GM18858 (cell line): ENCODE measurements around the gene CD99L2.

Experiments
- ATAC-seq: cut with Tn5 transposase; IDR thresholded peaks from one replicate; pipeline ENCODE4 v1.9.1; 2021; ENCODE audit not compliant: unreplicated experiment

Gene CD99L2, protein sequence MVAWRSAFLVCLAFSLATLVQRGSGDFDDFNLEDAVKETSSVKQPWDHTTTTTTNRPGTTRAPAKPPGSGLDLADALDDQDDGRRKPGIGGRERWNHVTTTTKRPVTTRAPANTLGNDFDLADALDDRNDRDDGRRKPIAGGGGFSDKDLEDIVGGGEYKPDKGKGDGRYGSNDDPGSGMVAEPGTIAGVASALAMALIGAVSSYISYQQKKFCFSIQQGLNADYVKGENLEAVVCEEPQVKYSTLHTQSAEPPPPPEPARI

DNA sequence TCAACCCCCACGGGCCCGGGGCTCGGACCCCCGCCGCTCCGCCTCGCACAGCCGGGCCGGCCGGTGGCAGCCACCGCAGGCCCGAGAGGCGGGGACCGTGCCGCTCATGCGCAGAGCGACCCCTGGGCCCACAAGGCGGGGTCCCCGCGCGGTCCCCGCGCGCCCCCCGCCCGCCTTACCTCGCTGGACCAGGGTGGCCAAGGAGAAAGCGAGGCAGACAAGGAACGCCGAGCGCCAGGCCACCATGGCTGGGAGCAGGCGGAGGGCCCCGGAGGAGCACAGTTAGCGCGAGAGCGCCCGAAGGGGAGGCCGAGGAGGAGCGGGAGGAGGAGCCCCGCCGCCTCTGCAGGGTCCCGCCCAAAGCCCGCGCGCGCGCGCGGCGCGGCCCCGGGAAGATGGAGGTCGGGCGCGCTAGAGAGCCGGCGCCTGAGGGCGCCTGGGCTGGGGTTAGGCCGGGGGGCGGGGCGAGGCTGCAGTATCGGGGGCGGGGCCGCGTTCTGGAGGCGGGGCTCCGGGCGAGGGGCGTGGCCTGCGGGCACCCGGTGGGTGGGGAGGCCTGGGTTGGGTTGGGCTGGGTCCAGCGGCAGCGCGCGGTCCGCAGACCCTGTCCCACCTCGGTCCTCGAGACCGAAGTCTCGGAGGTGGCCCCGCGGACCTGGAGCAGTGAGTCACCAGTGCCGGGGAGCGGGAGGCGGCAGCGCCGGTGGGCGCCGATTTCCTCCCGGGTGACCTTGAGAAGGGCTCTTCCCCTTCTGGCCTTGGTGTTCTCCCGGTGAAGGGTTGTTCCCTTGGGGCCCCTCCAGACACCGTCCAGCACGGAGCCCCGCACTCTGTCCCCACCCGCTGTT lies at the start of gene CD99L2:
Gene CD99L2 (minus strand): TSS at position 326 of the 848 bp plus-strand sequence. CDS start 80 bp downstream, at position 246.
- peak; percentile 72 for ATAC-seq

- no peak for ATAC-seq
Observed at GRCh38 chrX:150944233-150944632, 45.8 kb upstream of the CD99L2 start.

DNA sequence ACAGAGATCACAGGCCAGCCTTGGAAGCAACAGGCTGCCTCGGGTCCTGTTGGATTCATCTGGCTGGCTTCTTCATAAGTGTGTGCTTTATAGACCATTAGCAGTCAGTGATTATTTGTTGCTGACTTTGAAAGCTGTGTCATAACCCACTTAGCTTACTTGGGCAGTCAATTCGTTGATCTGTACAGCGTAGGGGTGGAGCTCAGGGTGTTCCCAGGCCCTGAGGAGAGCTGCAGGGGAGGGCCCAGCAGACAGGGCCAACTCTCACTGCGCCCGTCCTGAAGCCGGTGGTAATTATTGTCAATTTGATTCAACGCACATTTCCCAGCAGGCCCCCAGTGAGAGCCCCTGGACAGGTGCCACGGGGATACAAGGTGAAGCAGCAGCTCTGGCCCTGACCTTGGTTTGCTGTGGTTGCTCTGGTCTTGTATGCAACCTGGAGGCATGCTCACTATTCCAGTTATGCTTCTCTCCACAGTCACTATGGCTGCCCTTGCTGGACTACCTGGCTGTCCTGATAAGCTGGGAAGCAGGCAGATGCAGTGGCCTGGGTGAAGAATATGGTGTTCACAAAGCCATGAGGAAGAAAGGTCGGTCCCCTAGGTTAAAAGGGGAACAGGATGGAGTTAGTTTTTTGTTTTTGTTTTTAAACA lies 44.6 kb upstream of the CD99L2 start:
- no peak for ATAC-seq

DNA sequence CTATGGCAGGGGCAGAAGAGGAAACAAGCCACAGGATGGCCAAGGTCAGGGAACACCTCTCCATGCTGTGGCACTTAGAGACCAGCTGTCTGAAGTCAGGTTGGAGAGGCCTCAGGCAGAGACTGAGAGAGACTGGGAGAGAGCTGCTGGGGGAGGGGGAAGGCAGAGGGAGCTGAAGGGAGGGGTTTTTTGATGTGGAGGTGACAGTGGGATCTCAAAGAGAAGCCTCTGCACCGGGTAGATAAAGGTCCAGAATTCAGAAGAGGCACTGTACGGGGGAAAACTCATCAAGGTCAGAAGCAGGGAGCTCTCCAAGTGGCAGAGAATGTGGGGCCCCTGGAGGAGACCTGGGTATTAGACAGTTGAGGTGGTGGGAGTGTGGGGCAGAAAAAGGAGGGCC lies 43.1 kb upstream of the CD99L2 start:
- ATAC-seq = no peak

DNA sequence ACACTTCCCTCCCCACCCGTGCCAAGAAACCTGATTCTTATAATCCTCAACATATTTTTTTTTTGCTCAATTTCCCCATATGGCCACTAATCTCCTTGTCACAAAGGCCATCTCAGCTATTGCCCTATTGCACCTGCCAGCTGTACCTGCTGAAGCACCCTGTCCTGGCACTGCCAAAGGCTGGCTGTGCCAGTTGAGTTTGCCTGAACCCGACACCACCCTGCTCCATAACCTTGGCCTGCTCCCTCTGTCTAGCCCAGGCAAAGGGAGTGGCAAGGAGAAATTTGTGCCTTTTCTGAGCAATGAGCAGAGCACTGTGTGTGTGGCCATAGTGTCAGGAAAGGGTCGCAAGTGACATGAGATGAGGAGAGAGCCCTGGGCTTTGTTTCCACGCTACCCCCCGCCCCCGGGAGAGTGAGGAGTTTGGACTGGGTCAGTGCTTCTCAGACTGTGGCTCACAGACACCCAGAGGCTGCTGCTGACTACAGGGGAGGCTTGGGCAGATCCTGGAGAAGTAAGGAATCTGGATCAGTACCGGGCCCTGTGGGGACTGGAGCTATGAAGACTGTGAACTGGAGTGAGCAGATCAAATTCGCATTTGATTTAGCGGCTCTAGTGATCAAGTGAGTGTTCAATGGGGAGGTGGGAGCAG lies 42.5 kb upstream of the CD99L2 start:
- no peak for ATAC-seq

- ATAC-seq = no peak
Observed at GRCh38 chrX:150936556-150936955, 38.1 kb upstream of the CD99L2 start.

GRCh38 chrX:150935467-150935866 lies 37.0 kb upstream of the CD99L2 start:
- no peak for ATAC-seq

- ATAC-seq = no peak
Observed at GRCh38 chrX:150934453-150934852, 36.0 kb upstream of the CD99L2 start.

DNA sequence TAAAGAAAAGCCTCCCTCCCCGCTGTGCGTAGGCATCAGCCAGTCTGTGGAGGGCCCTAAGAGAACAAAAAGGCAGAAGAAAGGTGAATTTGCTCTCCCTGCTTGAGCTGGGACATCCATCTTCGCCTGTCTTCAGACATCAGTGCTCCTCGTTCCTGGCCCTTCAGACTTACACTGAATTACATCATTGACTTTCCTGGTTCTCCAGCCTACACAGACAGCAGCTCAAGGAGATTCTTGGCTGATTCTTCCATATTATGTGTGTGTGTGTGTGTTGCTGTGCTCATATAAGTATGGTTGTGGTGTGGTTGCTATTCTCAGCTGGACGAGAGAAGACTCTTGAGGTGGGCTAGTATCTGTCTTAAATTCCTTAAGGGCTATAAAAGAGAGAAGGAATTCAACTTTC lies 35.5 kb upstream of the CD99L2 start:
- ATAC-seq = no peak

DNA sequence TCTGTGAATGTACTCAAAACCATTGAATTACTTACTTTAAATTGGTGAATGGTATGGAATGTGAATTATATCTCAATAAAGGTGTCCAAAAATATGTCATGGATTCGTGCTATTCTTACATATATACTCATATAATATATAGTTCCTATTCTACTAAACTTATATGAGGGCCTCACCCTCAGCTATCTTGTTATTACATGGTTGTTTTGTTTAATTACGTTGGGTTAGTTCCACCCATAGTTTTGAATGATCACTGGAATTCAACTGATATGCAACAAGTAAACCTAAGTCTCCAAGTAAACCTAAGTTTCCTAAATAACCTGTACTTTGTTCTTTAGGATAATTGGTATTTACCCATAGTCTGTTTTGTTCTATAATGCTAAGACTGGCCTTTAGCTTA lies 30.6 kb upstream of the CD99L2 start:
- no peak for ATAC-seq

GRCh38 chrX:150926791-150927190 lies 28.3 kb upstream of the CD99L2 start:
- no peak for ATAC-seq

DNA sequence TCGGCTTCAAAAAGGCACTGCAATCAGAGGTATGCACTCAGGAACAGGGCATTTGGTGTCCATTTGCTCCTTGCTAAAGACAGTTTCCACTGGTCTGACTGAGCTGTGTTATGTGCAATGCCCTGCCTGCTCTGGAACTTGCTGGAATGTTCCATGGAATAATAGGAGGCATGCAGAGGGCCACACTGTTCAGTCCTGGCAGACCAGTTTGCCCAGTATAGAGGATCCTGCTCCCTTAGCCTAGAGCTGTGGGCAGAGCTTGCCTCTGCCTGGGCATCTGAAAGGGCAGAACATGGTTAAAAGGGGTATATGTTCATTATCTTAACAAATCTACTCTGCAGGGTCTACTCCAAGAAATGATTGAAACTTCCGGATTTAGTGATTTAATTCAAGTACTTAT lies 27.8 kb upstream of the CD99L2 start:
- no peak for ATAC-seq

DNA sequence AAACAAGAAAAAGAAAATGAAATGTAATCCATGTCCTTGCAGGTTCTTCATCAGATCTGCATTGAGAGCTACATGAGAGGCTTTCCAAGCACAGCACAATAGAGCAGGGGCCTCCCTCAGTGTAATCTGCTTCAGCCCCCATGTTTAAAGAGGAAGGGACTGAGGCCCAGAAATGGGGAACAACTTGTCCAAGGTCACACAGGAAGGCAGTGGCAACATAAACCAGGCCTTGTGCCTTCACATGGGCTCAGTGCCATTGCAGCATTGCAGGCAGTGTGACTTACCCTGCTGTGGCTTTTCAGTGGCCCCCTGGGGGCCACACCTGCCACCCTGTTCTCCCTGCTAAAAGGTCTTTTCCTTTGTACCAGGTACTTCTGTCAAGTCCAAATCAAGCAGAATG lies 20.9 kb upstream of the CD99L2 start:
- no peak for ATAC-seq

- no peak for ATAC-seq
Observed at GRCh38 chrX:150913511-150913910, 15.0 kb upstream of the CD99L2 start.

DNA sequence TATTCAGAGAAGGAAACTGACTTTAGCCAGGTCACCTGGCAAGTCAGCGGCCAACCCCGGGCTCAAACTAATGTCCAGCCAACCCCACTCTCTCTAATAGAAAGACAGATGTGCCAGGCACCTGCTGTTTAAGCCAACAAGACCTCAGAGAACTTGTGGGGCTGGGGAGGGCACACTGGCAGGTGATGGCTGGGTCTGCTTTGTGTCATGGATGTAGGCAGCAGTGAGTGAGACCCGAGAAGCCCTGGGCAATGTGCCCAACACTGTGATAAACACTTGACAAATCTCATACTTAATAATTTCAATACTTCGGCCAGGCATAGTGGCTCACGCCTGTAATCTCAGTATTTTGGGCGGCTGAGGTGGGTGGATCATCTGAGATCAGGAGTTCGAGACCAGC lies 9.0 kb upstream of the CD99L2 start:
- no peak for ATAC-seq

- no peak for ATAC-seq
Observed at GRCh38 chrX:150906694-150907093, 8.2 kb upstream of the CD99L2 start.

GRCh38 chrX:150905293-150905692 lies 6.8 kb upstream of the CD99L2 start:
- ATAC-seq = no peak

DNA sequence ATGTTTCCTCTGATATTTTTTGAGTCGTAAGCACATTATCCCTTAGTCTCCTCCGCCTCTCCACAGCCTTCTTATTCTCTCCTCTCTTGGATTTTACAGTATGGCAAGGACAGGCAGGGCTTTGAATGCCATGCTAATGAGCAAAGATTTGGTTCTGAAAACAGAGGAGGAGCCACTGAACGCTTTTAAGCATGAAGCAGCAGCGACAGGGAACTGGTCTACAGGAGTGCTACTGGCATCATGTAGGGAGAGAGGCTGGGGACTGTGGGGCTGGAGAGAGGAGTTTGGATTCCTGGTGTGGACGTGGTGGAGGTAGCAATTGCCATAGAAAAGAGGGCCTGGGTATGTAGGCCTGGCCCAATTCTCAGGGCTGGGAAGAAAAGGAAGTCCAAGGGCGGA lies 4.6 kb upstream of the CD99L2 start:
- no peak for ATAC-seq

DNA sequence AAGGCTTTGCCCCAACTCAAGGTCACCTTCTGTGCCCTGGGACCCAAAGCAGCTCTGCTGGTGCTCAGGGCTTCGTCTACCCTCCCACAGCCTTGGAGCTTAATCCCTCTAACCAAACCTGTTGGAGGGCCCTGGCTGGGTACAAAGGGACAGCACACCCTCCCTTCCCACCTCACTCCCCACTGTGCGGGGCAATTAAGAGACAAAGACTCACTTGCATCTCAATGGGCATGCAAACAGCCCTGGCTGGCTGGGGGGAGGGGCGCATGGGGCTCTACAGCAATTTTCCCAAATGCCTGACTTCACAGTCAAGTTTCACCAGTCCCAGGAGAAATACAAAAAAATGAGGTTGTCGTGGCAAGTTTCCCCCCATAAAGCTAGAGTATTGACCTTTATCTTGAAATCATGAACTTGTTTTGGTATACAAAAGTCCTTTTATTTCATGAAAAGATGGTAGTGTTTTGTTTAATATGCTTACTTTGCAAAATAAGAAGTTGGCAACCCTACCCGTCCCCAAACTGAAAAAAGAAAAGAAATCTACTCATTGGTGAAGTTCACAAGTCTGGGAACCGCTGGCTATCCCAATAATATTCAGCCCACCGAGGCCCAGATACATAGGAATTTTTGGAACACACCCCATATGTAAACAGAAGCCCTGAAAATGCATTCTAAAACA lies 4.1 kb upstream of the CD99L2 start:
- no peak for ATAC-seq

DNA sequence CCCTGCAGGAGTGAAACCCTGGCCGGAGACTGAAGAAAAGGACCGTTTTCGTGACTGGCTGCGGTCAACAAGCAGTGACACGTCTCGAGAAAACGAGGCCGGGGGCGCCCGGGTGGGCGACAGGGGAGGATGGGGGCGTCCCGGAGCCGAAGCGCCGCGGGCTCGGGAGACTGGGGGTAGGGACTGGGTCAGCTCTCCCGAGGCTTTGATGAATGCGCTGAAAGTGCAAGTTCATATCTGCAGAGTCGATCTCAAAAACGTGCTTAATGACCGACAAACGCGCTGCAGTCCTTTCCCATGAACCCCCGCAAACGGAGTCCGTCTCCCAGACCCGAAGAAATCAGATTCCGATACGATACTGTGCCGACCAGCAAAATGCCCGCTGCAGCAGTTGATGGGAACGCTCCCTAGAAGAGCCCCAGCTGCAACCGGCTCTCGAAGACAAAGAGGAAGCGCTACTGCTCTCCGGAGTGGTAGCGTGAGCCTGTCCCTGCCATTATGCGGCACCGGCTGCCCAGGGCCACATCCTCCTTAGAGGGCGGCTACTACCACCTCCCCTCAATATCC lies 806 bp upstream of the CD99L2 start:
- ATAC-seq = peak; percentile 41
